ENCODE results near the gene PGGT1B. TPM values are rescaled to one million over a fixed set of nuclear protein-coding genes. Genes with fewer than 3 reads are reported as not detected.

PGGT1B gene
- total and polyA plus RNA-seq, 9 of the 15 experiments (the other 6 are each of a cell fraction or from before 2014, with no cell fraction given) = 5.3 to 33.7 (median 19.8) TPM

GRCh38 chr5:115296124-115297022, 33.7 kb upstream of the PGGT1B start, which contains the start of gene CCDC112 (continued):
- TF ChIP-seq ZNF277 (CRISPR knock-in tag; IDR thresholded peaks at IDR 0.05; ENCODE audit: borderline replicate concordance) = no peak
- TF ChIP-seq, protein P1, sequence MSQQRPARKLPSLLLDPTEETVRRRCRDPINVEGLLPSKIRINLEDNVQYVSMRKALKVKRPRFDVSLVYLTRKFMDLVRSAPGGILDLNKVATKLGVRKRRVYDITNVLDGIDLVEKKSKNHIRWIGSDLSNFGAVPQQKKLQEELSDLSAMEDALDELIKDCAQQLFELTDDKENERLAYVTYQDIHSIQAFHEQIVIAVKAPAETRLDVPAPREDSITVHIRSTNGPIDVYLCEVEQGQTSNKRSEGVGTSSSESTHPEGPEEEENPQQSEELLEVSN (IDR thresholded peaks at IDR 0.05; ENCODE audit: borderline replicate concordance in 1 of 2, extremely low read depth in 1 of 2, insufficient read depth in 1 of 2, insufficient read length in 1 of 2, low read depth in 1 of 2, low read length in 1 of 2, poor library complexity in 1 of 2, severe bottlenecking in 1 of 2) = peak; percentile 79 to 93
- TF ChIP-seq ETS2 (tag; IDR thresholded peaks at IDR 0.05; ENCODE audit: borderline replicate concordance, poor library complexity, severe bottlenecking) = no peak
- TF ChIP-seq EGR1 (conservative IDR thresholded peaks at IDR 0.05) = 0 out of 2 replicates have a peak, but pooled peaks have one; percentile 23
- TF ChIP-seq RB1 (IDR thresholded peaks at IDR 0.05; ENCODE audit: low read depth) = peak; percentile 56; the same call in 1 of the 2 replicates
- peak; percentile 41; the same call in 1 of the 2 replicates for TF ChIP-seq OTX1 (CRISPR knock-in tag; IDR thresholded peaks at IDR 0.05)
- 0 out of 2 replicates have a peak, but pooled peaks have one; percentile 41 for TF ChIP-seq ATF7 (IDR thresholded peaks at IDR 0.05)
- TF ChIP-seq TEAD1 (CRISPR knock-in tag; IDR thresholded peaks at IDR 0.05) = 0 out of 4 replicates have a peak, but pooled peaks of 1 of the 2 experiments have one; percentile 64
- peak; percentile 8 for TF ChIP-seq RBM25 (IDR thresholded peaks at IDR 0.05; ENCODE audit: low read depth, low read length, severe bottlenecking)
- TF ChIP-seq, protein P2, sequence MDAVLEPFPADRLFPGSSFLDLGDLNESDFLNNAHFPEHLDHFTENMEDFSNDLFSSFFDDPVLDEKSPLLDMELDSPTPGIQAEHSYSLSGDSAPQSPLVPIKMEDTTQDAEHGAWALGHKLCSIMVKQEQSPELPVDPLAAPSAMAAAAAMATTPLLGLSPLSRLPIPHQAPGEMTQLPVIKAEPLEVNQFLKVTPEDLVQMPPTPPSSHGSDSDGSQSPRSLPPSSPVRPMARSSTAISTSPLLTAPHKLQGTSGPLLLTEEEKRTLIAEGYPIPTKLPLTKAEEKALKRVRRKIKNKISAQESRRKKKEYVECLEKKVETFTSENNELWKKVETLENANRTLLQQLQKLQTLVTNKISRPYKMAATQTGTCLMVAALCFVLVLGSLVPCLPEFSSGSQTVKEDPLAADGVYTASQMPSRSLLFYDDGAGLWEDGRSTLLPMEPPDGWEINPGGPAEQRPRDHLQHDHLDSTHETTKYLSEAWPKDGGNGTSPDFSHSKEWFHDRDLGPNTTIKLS (IDR thresholded peaks at IDR 0.05; ENCODE audit: borderline replicate concordance, low read depth) = peak; percentile 69; the same call in 1 of the 2 replicates
- peak; percentile 54 for TF ChIP-seq CCNT2 (IDR thresholded peaks at IDR 0.05; ENCODE audit: borderline replicate concordance, extremely low read depth, insufficient read length, low read depth, low read length)
- TF ChIP-seq FOS (IDR thresholded peaks at IDR 0.05; ENCODE audit: extremely low read depth, insufficient read length) = no peak
